ENCODE measurements around the gene PTGR2. TPM values are rescaled to one million over a fixed set of nuclear protein-coding genes. Genes with fewer than 3 reads are reported as not detected.

Gene PTGR2
- total RNA-seq, 4 donors from 2014 or later = 3.3 to 34.6 (median 5.4) TPM

- no peaks in the 10 kb centered on the region for H3K9me3 ChIP-seq
- peaks cover 0 to 10% of the 10 kb centered on the region in 2 donors for H3K36me3 ChIP-seq
- WGBS, 2 donors (ENCODE audit: low coverage in 1 of 2) = 76 to 84% methylated on average over 6 to 8 of the region's 8 CpGs
- peak overlapping the region in 1 of 4 donors; percentile 89 for H3K27ac ChIP-seq
- H3K4me1 ChIP-seq = peaks cover 0 to 42% (median 7%) of the 10 kb centered on the region in 3 donors
- no peak overlapping the region for H3K4me3 ChIP-seq
- TF ChIP-seq CTCF (IDR thresholded peaks at IDR 0.05) = no peak
- TF ChIP-seq EP300 (IDR thresholded peaks at IDR 0.05) = no peak
- TF ChIP-seq POLR2AphosphoS5 (IDR thresholded peaks at IDR 0.05) = no peak
- no peak for TF ChIP-seq POLR2A (IDR thresholded peaks at IDR 0.05)
- no peak for ATAC-seq
- no peaks in the 10 kb centered on the region for H3K27me3 ChIP-seq
Measured at GRCh38 chr14:73884438-73885190, 33.0 kb downstream of the PTGR2 start.

GRCh38 chr14:73886449-73887317, 35.1 kb downstream of the PTGR2 start, which contains the start of gene ZNF410:
ZNF410 (plus strand) TSS chr14:73886859; CDS start chr14:73892176, 5,317 bp downstream.
- Histone ChIP-seq H3K4me3 (peak within 1 kb of the TSS; percentile 88), H3K36me3 (no peaks in the 10 kb centered on the region), H3K27me3 (no peaks in the 10 kb centered on the region), H3K4me1 (peaks cover 0 to 49% (median 7%) of the 10 kb centered on the region in 3 donors), H3K9me3 (no peaks in the 10 kb centered on the region), H3K27ac (peak within 1 kb of the TSS; percentile 86 to 94 (median 92))
- 0% methylated on average over 6 of the region's 65 CpGs; no CpG with 5 or more reads in 1 of the 2 donors for WGBS, 2 donors (ENCODE audit: low coverage in 1 of 2)
- peak; percentile 99 for ATAC-seq
- TF ChIP-seq POLR2A (IDR thresholded peaks at IDR 0.05) (peak; percentile 64 to 65), POLR2AphosphoS5 (IDR thresholded peaks at IDR 0.05) (peak; percentile 91), CTCF (IDR thresholded peaks at IDR 0.05) (peak in 1 of 4 experiments; percentile 1), EP300 (IDR thresholded peaks at IDR 0.05) (no peak)

- peak overlapping the region; percentile 86 to 94 (median 92) for H3K27ac ChIP-seq
- peak overlapping the region; percentile 88 for H3K4me3 ChIP-seq
- no peaks in the 10 kb centered on the region for H3K36me3 ChIP-seq
- WGBS, 2 donors (ENCODE audit: low coverage in 1 of 2) = 0 to 2% methylated on average over 2 to 7 of the region's 7 CpGs
- H3K27me3 ChIP-seq = no peaks in the 10 kb centered on the region
- peaks cover 0 to 49% (median 7%) of the 10 kb centered on the region in 3 donors for H3K4me1 ChIP-seq
- no peaks in the 10 kb centered on the region for H3K9me3 ChIP-seq
- ATAC-seq = no peak
- TF ChIP-seq POLR2A (IDR thresholded peaks at IDR 0.05) = no peak
Measured at GRCh38 chr14:73887318-73887616, 35.6 kb downstream of the PTGR2 start.

- Histone ChIP-seq H3K27ac (peak overlapping the region in 3 of 4 donors; percentile 89 to 94 (median 94)), H3K27me3 (no peaks in the 10 kb centered on the region), H3K36me3 (peaks cover 0 to 3% of the 10 kb centered on the region in 2 donors), H3K4me3 (peak overlapping the region; percentile 88), H3K9me3 (no peaks in the 10 kb centered on the region), H3K4me1 (peaks cover 0 to 49% (median 7%) of the 10 kb centered on the region in 3 donors)
- 18 to 34% methylated on average over 3 to 7 of the region's 7 CpGs for WGBS, 2 donors (ENCODE audit: low coverage in 1 of 2)
- ATAC-seq = no peak
- TF ChIP-seq POLR2AphosphoS5 (IDR thresholded peaks at IDR 0.05) (no peak), POLR2A (IDR thresholded peaks at IDR 0.05) (no peak), EP300 (IDR thresholded peaks at IDR 0.05) (no peak), CTCF (IDR thresholded peaks at IDR 0.05) (no peak)
Measured at GRCh38 chr14:73887694-73888459, 36.2 kb downstream of the PTGR2 start.

- H3K27me3 ChIP-seq = no peaks in the 10 kb centered on the region
- WGBS, 2 donors (ENCODE audit: low coverage in 1 of 2) = 39 to 40% methylated on average over 3 of the region's 3 CpGs
- H3K36me3 ChIP-seq = peaks cover 0 to 8% of the 10 kb centered on the region in 2 donors
- peak overlapping the region in 1 of 4 donors; percentile 89 for H3K27ac ChIP-seq
- no peak for ATAC-seq
- TF ChIP-seq EP300 (IDR thresholded peaks at IDR 0.05) (no peak), POLR2AphosphoS5 (IDR thresholded peaks at IDR 0.05) (no peak), CTCF (IDR thresholded peaks at IDR 0.05) (no peak), POLR2A (IDR thresholded peaks at IDR 0.05) (no peak)
- H3K4me3 ChIP-seq = no peak overlapping the region
- no peaks in the 10 kb centered on the region for H3K9me3 ChIP-seq
- H3K4me1 ChIP-seq = peaks cover 0 to 49% (median 7%) of the 10 kb centered on the region in 3 donors
Measured at GRCh38 chr14:73888460-73888725, 36.8 kb downstream of the PTGR2 start.
